GM23338 (cell line): ENCODE data around the gene FHIT. TPM values are rescaled to one million over a fixed set of nuclear protein-coding genes. Genes with fewer than 3 reads are reported as not detected.

Experiments used
- ATAC-seq: fragments of 200-7000 bp; cut with Tn5 transposase; 3 replicates; pipeline ENCODE4 v1.9.1; 2020
- DNase-seq: peaks from one replicate; pipeline ENCODE4 v3.0.0-alpha.2; 2015; ENCODE audit warnings: low spot score
- H2AFZ ChIP-seq: fragments of 200-600 bp; sonication (generic); 2 replicates; pipeline ENCODE4 v1.8.0; 2016; ENCODE audit warnings: antibody characterized with exemption, mild to moderate bottlenecking, moderate library complexity
- H3F3A ChIP-seq: fragments of 200-600 bp; sonication (generic); replicated peaks from 2 replicates; pipeline ENCODE4 v1.8.0; 2017; ENCODE audit warnings: antibody characterized with exemption, mixed run types, low read depth
- H3K27ac ChIP-seq: fragments of 200-600 bp; sonication (generic); 2 replicates; pipeline ENCODE4 v1.6.1; 2016; ENCODE audit warnings: low read depth
- H3K27me3 ChIP-seq: fragments of 200-600 bp; sonication (generic); 2 replicates; pipeline ENCODE4 v1.8.0; 2016; ENCODE audit warnings: mild to moderate bottlenecking, mixed run types, moderate library complexity; ENCODE audit not compliant: insufficient read depth
- H3K36me3 ChIP-seq: fragments of 200-600 bp; sonication (generic); 2 replicates; pipeline ENCODE4 v1.8.0; 2016; ENCODE audit warnings: mild to moderate bottlenecking; ENCODE audit not compliant: insufficient read depth
- H3K4me1 ChIP-seq: fragments of 200-600 bp; sonication (generic); 2 replicates; pipeline ENCODE4 v1.8.0; 2016; ENCODE audit warnings: mild to moderate bottlenecking, moderate library complexity; ENCODE audit not compliant: insufficient read depth
- H3K4me2 ChIP-seq: fragments of 200-600 bp; sonication (generic); 2 replicates; pipeline ENCODE4 v1.7.1; 2017; ENCODE audit warnings: mixed run types
- H3K4me3 ChIP-seq: fragments of 200-600 bp; sonication (generic); 2 replicates; pipeline ENCODE4 v1.6.1; 2016; ENCODE audit warnings: mixed run types
- H3K79me2 ChIP-seq: fragments of 200-600 bp; sonication (generic); replicated peaks from 2 replicates; pipeline ENCODE4 v1.8.0; 2017; ENCODE audit warnings: mild to moderate bottlenecking; ENCODE audit not compliant: insufficient read depth
- H3K9me2 ChIP-seq: fragments of 200-600 bp; sonication (generic); 2 replicates; pipeline ENCODE4 v1.8.0; 2017; ENCODE audit not compliant: insufficient read depth
- H4K20me1 ChIP-seq: fragments of 200-600 bp; sonication (generic); replicated peaks from 2 replicates; pipeline ENCODE4 v1.8.0; 2017; ENCODE audit warnings: mild to moderate bottlenecking; ENCODE audit not compliant: insufficient read depth
- H3K27ac Mint-ChIP-seq: 2 replicates; pipeline ENCODE4 v1.8.0; 2020; ENCODE audit warnings: inconsistent platforms, mild to moderate bottlenecking, moderate library complexity, mixed read lengths
- H3K27me3 Mint-ChIP-seq: 3 replicates; pipeline ENCODE4 v1.8.0; 2022; ENCODE audit warnings: low read depth, mild to moderate bottlenecking, moderate library complexity, mixed read lengths, inconsistent platforms; ENCODE audit not compliant: insufficient read depth, poor library complexity
- H3K36me3 Mint-ChIP-seq: 3 replicates; pipeline ENCODE4 v1.8.0; 2021; ENCODE audit warnings: low read depth, mild to moderate bottlenecking, inconsistent platforms, moderate library complexity, mixed read lengths
- H3K4me1 Mint-ChIP-seq: 3 replicates; pipeline ENCODE4 v1.8.0; 2020; ENCODE audit warnings: mild to moderate bottlenecking, inconsistent platforms, mixed read lengths
- H3K4me3 Mint-ChIP-seq: 3 replicates; pipeline ENCODE4 v1.8.0; 2021; ENCODE audit warnings: moderate library complexity, mild to moderate bottlenecking, inconsistent platforms, mixed read lengths
- H3K9me3 Mint-ChIP-seq: 3 replicates; pipeline ENCODE4 v1.8.0; 2020; ENCODE audit warnings: moderate library complexity, mild to moderate bottlenecking, inconsistent platforms, mixed read lengths
- CREB1 ChIP-seq: fragments of 250-450 bp; sonication (Bioruptor Pico); IDR thresholded peaks from 2 replicates; pipeline ENCODE4 v1.5.0; 2020; ENCODE audit warnings: low read depth, mild to moderate bottlenecking, moderate library complexity
- EZH2 ChIP-seq: fragments of 200-600 bp; sonication (generic); IDR thresholded peaks from one replicate; pipeline ENCODE4 v1.8.0; 2017; ENCODE audit warnings: antibody characterized with exemption, mild to moderate bottlenecking, low read depth; ENCODE audit not compliant: unreplicated experiment
- EZH2phosphoT487 ChIP-seq: fragments of 200-600 bp; sonication (generic); IDR thresholded peaks from one replicate; pipeline ENCODE4 v1.8.1; 2018; ENCODE audit warnings: antibody characterized with exemption; ENCODE audit not compliant: unreplicated experiment
- JUNB ChIP-seq: IDR thresholded peaks from one replicate; pipeline ENCODE4 v1.6.1; 2016; ENCODE audit warnings: antibody characterized with exemption; ENCODE audit not compliant: unreplicated experiment
- NANOG ChIP-seq: IDR thresholded peaks from 2 replicates; pipeline ENCODE4 v1.6.1; 2016; ENCODE audit warnings: antibody characterized with exemption, borderline replicate concordance
- POLR2AphosphoS5 ChIP-seq: IDR thresholded peaks from 2 replicates; pipeline ENCODE4 v1.6.1; 2016; ENCODE audit warnings: antibody characterized with exemption, low read depth
- STAT1 ChIP-seq: IDR thresholded peaks from one replicate; pipeline ENCODE4 v1.6.1; 2016; ENCODE audit warnings: antibody characterized with exemption; ENCODE audit not compliant: unreplicated experiment
- ZNF114 ChIP-seq: fragments of 250-450 bp; sonication (Bioruptor Pico); IDR thresholded peaks from 2 replicates; pipeline ENCODE4 v1.5.0; 2020; ENCODE audit warnings: mild to moderate bottlenecking, moderate library complexity
- ZNF331 ChIP-seq: fragments of 250-450 bp; sonication (Bioruptor Pico); IDR thresholded peaks from 2 replicates; pipeline ENCODE4 v1.5.0; 2020; ENCODE audit warnings: low read depth, mild to moderate bottlenecking, moderate library complexity
- polyA plus RNA-seq: library from polyadenylated mRNA; unstranded; fragments of >200 nt; fragmentation: Nextera tagmentation; extraction: Ambion mirVana; gene quantifications from 2 replicates; pipeline ENCODE4 v1.2.1, GENCODE V29; 2016
- total RNA-seq: library from RNA; depleted of rRNA; stranded (reverse); fragments of >200 nt; shearing (Covaris generic); gene quantifications from 2 replicates; pipeline ENCODE4 v1.2.3, GENCODE V29; 2014
- TF ChIP-seq, protein P1 (sequence below): IDR thresholded peaks from one replicate; pipeline ENCODE4 v1.6.1; 2018; ENCODE audit warnings: antibody characterized with exemption; ENCODE audit not compliant: unreplicated experiment
- TF ChIP-seq, protein P2 (sequence below), 2 experiments: fragments of 200-600 bp in 1 of 2; sonication (generic) in 1 of 2; conservative IDR thresholded peaks; 2 replicates each; pipeline versions ENCODE4 v1.5.1 to v1.6.1; 2016 to 2017; ENCODE audit warnings: antibody characterized with exemption in 2 of 2, low read depth in 2 of 2, mild to moderate bottlenecking in 2 of 2, moderate library complexity in 1 of 2
- TF ChIP-seq, protein P3 (sequence below): fragments of 250-450 bp; sonication (Bioruptor Pico); IDR thresholded peaks from 2 replicates; pipeline ENCODE4 v1.5.0; 2020; ENCODE audit warnings: mild to moderate bottlenecking, moderate library complexity

FHIT gene
- total and polyA plus RNA-seq, 2 experiments from 2014 or later: 3.0 to 8.3 TPM

DNA sequence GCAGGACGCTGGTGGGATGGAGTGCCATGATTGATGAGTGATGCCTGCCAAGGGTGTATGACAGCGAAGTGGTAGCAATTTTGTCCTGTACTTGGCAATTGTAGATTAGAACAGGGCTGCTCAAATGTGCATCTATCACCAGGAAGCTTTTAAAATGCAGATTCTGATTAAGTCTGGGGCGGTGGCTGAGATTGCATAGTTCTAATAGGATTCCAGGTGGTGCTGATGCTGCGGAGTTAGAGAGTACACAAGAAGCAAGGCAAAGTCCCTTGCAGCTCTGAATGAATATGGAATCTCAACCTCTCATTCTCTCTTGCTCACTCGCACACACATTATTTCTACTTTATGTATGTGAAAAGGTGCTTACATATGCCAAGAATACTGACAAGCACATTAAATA lies 670.4 kb downstream of the FHIT start:
- DNase-seq (no peak), ATAC-seq (no peak)
- Histone ChIP-seq H3K4me2 (no peak overlapping the region), H4K20me1 (no peaks in the 10 kb centered on the region), H3F3A (no peaks in the 10 kb centered on the region), H3K79me2 (no peaks in the 10 kb centered on the region), H3K9me2 (no peaks in the 10 kb centered on the region), H3K4me3 (no peak overlapping the region), H3K27ac (no peak overlapping the region), H3K36me3 (no peaks in the 10 kb centered on the region), H3K27me3 (no peaks in the 10 kb centered on the region), H3K4me1 (peaks cover 17% of the 10 kb centered on the region; the same call in 1 of the 2 replicates), H2AFZ (no peak overlapping the region)
- Mint-ChIP-seq H3K27me3 (no peaks in the 10 kb centered on the region), H3K27ac (no peak overlapping the region), H3K4me1 (peaks cover 20% of the 10 kb centered on the region), H3K9me3 (no peaks in the 10 kb centered on the region), H3K36me3 (no peaks in the 10 kb centered on the region), H3K4me3 (no peak overlapping the region)
- TF ChIP-seq, protein P1, sequence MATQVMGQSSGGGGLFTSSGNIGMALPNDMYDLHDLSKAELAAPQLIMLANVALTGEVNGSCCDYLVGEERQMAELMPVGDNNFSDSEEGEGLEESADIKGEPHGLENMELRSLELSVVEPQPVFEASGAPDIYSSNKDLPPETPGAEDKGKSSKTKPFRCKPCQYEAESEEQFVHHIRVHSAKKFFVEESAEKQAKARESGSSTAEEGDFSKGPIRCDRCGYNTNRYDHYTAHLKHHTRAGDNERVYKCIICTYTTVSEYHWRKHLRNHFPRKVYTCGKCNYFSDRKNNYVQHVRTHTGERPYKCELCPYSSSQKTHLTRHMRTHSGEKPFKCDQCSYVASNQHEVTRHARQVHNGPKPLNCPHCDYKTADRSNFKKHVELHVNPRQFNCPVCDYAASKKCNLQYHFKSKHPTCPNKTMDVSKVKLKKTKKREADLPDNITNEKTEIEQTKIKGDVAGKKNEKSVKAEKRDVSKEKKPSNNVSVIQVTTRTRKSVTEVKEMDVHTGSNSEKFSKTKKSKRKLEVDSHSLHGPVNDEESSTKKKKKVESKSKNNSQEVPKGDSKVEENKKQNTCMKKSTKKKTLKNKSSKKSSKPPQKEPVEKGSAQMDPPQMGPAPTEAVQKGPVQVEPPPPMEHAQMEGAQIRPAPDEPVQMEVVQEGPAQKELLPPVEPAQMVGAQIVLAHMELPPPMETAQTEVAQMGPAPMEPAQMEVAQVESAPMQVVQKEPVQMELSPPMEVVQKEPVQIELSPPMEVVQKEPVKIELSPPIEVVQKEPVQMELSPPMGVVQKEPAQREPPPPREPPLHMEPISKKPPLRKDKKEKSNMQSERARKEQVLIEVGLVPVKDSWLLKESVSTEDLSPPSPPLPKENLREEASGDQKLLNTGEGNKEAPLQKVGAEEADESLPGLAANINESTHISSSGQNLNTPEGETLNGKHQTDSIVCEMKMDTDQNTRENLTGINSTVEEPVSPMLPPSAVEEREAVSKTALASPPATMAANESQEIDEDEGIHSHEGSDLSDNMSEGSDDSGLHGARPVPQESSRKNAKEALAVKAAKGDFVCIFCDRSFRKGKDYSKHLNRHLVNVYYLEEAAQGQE: no peak

DNA sequence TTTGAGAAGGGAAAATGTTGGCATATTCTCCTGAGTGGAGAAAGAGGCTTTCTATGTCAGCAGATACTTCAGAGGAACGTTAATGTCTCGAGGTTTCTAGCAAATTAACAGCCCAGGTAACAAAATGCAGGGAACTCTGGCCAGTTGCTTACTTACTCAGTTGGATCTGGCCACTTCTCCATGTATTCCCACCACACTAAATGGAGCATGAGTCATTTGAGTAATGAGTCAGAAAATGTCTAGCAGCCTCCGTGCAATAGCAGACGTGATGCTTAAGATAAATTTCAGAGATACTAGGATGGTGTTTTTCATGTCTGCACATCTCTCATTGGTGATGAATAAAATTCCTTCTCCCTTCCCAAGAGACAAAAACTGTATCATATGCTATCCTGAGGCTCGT lies 671.5 kb downstream of the FHIT start:
- no peak overlapping the region for H3K4me3 ChIP-seq
- no peaks in the 10 kb centered on the region for H3F3A ChIP-seq
- Mint-ChIP-seq H3K36me3 (no peaks in the 10 kb centered on the region), H3K9me3 (no peaks in the 10 kb centered on the region), H3K4me3 (no peak overlapping the region), H3K4me1 (peaks cover 23% of the 10 kb centered on the region), H3K27me3 (no peaks in the 10 kb centered on the region), H3K27ac (no peak overlapping the region)
- no peak overlapping the region for H3K27ac ChIP-seq
- peaks cover 17% of the 10 kb centered on the region; the same call in 1 of the 2 replicates for H3K4me1 ChIP-seq
- H3K9me2 ChIP-seq: no peaks in the 10 kb centered on the region
- H2AFZ ChIP-seq: no peak overlapping the region
- no peaks in the 10 kb centered on the region for H3K27me3 ChIP-seq
- H3K79me2 ChIP-seq: no peaks in the 10 kb centered on the region
- H4K20me1 ChIP-seq: no peaks in the 10 kb centered on the region
- ATAC-seq: no peak
- H3K4me2 ChIP-seq: no peak overlapping the region
- no peak for DNase-seq
- no peaks in the 10 kb centered on the region for H3K36me3 ChIP-seq
- no peak for TF ChIP-seq JUNB
- TF ChIP-seq, protein P2, sequence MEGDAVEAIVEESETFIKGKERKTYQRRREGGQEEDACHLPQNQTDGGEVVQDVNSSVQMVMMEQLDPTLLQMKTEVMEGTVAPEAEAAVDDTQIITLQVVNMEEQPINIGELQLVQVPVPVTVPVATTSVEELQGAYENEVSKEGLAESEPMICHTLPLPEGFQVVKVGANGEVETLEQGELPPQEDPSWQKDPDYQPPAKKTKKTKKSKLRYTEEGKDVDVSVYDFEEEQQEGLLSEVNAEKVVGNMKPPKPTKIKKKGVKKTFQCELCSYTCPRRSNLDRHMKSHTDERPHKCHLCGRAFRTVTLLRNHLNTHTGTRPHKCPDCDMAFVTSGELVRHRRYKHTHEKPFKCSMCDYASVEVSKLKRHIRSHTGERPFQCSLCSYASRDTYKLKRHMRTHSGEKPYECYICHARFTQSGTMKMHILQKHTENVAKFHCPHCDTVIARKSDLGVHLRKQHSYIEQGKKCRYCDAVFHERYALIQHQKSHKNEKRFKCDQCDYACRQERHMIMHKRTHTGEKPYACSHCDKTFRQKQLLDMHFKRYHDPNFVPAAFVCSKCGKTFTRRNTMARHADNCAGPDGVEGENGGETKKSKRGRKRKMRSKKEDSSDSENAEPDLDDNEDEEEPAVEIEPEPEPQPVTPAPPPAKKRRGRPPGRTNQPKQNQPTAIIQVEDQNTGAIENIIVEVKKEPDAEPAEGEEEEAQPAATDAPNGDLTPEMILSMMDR (conservative IDR thresholded peaks at IDR 0.05; ENCODE audit: low read depth in 2 of 2): no peak
- TF ChIP-seq POLR2AphosphoS5: no peak
- TF ChIP-seq CREB1 (CRISPR knock-in tag): no peak
- TF ChIP-seq, protein P3, sequence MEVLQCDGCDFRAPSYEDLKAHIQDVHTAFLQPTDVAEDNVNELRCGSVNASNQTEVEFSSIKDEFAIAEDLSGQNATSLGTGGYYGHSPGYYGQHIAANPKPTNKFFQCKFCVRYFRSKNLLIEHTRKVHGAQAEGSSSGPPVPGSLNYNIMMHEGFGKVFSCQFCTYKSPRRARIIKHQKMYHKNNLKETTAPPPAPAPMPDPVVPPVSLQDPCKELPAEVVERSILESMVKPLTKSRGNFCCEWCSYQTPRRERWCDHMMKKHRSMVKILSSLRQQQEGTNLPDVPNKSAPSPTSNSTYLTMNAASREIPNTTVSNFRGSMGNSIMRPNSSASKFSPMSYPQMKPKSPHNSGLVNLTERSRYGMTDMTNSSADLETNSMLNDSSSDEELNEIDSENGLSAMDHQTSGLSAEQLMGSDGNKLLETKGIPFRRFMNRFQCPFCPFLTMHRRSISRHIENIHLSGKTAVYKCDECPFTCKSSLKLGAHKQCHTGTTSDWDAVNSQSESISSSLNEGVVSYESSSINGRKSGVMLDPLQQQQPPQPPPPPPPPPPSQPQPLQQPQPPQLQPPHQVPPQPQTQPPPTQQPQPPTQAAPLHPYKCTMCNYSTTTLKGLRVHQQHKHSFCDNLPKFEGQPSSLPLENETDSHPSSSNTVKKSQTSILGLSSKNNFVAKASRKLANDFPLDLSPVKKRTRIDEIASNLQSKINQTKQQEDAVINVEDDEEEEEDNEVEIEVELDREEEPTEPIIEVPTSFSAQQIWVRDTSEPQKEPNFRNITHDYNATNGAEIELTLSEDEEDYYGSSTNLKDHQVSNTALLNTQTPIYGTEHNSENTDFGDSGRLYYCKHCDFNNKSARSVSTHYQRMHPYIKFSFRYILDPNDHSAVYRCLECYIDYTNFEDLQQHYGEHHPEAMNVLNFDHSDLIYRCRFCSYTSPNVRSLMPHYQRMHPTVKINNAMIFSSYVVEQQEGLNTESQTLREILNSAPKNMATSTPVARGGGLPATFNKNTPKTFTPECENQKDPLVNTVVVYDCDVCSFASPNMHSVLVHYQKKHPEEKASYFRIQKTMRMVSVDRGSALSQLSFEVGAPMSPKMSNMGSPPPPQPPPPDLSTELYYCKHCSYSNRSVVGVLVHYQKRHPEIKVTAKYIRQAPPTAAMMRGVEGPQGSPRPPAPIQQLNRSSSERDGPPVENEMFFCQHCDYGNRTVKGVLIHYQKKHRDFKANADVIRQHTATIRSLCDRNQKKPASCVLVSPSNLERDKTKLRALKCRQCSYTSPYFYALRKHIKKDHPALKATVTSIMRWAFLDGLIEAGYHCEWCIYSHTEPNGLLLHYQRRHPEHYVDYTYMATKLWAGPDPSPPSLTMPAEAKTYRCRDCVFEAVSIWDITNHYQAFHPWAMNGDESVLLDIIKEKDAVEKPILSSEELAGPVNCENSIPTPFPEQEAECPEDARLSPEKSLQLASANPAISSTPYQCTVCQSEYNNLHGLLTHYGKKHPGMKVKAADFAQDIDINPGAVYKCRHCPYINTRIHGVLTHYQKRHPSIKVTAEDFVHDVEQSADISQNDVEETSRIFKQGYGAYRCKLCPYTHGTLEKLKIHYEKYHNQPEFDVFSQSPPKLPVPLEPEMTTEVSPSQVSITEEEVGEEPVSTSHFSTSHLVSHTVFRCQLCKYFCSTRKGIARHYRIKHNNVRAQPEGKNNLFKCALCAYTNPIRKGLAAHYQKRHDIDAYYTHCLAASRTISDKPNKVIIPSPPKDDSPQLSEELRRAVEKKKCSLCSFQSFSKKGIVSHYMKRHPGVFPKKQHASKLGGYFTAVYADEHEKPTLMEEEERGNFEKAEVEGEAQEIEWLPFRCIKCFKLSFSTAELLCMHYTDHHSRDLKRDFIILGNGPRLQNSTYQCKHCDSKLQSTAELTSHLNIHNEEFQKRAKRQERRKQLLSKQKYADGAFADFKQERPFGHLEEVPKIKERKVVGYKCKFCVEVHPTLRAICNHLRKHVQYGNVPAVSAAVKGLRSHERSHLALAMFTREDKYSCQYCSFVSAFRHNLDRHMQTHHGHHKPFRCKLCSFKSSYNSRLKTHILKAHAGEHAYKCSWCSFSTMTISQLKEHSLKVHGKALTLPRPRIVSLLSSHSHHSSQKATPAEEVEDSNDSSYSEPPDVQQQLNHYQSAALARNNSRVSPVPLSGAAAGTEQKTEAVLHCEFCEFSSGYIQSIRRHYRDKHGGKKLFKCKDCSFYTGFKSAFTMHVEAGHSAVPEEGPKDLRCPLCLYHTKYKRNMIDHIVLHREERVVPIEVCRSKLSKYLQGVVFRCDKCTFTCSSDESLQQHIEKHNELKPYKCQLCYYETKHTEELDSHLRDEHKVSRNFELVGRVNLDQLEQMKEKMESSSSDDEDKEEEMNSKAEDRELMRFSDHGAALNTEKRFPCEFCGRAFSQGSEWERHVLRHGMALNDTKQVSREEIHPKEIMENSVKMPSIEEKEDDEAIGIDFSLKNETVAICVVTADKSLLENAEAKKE (CRISPR knock-in tag): no peak
- TF ChIP-seq STAT1: no peak
- no peak for TF ChIP-seq ZNF114 (CRISPR knock-in tag)
- TF ChIP-seq NANOG: no peak
- TF ChIP-seq EZH2: no peak
- TF ChIP-seq EZH2phosphoT487: no peak
- TF ChIP-seq ZNF331 (CRISPR knock-in tag): no peak
